Stimulated activated CD4-positive, alpha-beta T cell treated with anti-CD3 and anti-CD28 coated beads, Interleukin-12 subunit alpha, Interleukin-12 subunit beta, amount 100 ng/mL, for 24 hours (primary cell): Measurements from ENCODE around the gene CCDC85C.

Experiments
- DNase-seq, 2 experiments: peaks; one replicate each; pipeline ENCODE4 v3.0.0-alpha.2; 2020; ENCODE audit warnings: low read depth in 2 of 2

CCDC85C gene

GRCh38 chr14:99589651-99590530, 14.1 kb downstream of the CCDC85C start:
- DNase-seq, result no peak

- DNase-seq, result no peak
Observed at GRCh38 chr14:99589031-99589441, 15.0 kb downstream of the CCDC85C start.

- no peak for DNase-seq
Observed at GRCh38 chr14:99587460-99588278, 16.3 kb downstream of the CCDC85C start.

GRCh38 chr14:99586761-99587459, 17.1 kb downstream of the CCDC85C start:
- no peak for DNase-seq

GRCh38 chr14:99586054-99586760, 17.8 kb downstream of the CCDC85C start:
- DNase-seq, result no peak

- no peak for DNase-seq
Observed at GRCh38 chr14:99584823-99585222, 19.2 kb downstream of the CCDC85C start.

GRCh38 chr14:99581938-99582337, 22.1 kb downstream of the CCDC85C start:
- no peak for DNase-seq

- no peak for DNase-seq
Observed at GRCh38 chr14:99581374-99581773, 22.6 kb downstream of the CCDC85C start.

- no peak for DNase-seq
Observed at GRCh38 chr14:99579903-99580571, 24.0 kb downstream of the CCDC85C start.

- no peak for DNase-seq
Observed at GRCh38 chr14:99579120-99579836, 24.7 kb downstream of the CCDC85C start.

GRCh38 chr14:99578541-99579101, 25.4 kb downstream of the CCDC85C start:
- no peak for DNase-seq

- no peak for DNase-seq
Observed at GRCh38 chr14:99576761-99577705, 27.0 kb downstream of the CCDC85C start.

- no peak for DNase-seq
Observed at GRCh38 chr14:99576304-99576703, 27.7 kb downstream of the CCDC85C start.

GRCh38 chr14:99575043-99576023, 28.7 kb downstream of the CCDC85C start:
- no peak for DNase-seq

GRCh38 chr14:99574099-99574880, 29.7 kb downstream of the CCDC85C start:
- DNase-seq, result no peak

GRCh38 chr14:99573436-99574098, 30.4 kb downstream of the CCDC85C start:
- no peak for DNase-seq
